RWPE2 (cell line): ENCODE data around the gene PBX2.
"Not testable (repeated sequence)": the region's sequence is repeated elsewhere in the genome, so short reads cannot be mapped to it uniquely, and the experiment has no call there.

Source experiments
- ATAC-seq: fragments of 200-7000 bp; cut with Tn5 transposase; 3 replicates; pipeline ENCODE4 v1.9.1; 2021; ENCODE audit warnings: low read depth
- DNase-seq: peaks from one replicate; pipeline ENCODE4 v3.0.0-alpha.2; 2020; ENCODE audit warnings: low spot score
- H3K27ac ChIP-seq: fragments of 450-650 bp; 2 replicates; pipeline ENCODE4 v1.5.1; 2017; ENCODE audit warnings: mild to moderate bottlenecking; ENCODE audit not compliant: poor library complexity, severe bottlenecking
- H3K27me3 ChIP-seq: fragments of 250-450 bp; sonication (Bioruptor Pico); 2 replicates; pipeline ENCODE4 v1.5.1; 2021; ENCODE audit warnings: mild to moderate bottlenecking, moderate library complexity; ENCODE audit not compliant: insufficient read depth, poor library complexity, severe bottlenecking
- H3K36me3 ChIP-seq: fragments of 250-450 bp; sonication (Bioruptor Pico); 2 replicates; pipeline ENCODE4 v1.5.1; 2020; ENCODE audit warnings: low read depth, mild to moderate bottlenecking, moderate library complexity
- H3K4me1 ChIP-seq: fragments of 250-450 bp; sonication (Bioruptor Pico); 2 replicates; pipeline ENCODE4 v1.5.1; 2021; ENCODE audit warnings: mild to moderate bottlenecking, moderate library complexity; ENCODE audit not compliant: insufficient read depth, poor library complexity, severe bottlenecking
- H3K4me3 ChIP-seq: fragments of 250-450 bp; sonication (Bioruptor Pico); 2 replicates; pipeline ENCODE4 v1.5.1; 2021; ENCODE audit warnings: mild to moderate bottlenecking, moderate library complexity; ENCODE audit not compliant: severe bottlenecking
- H3K9me3 ChIP-seq: fragments of 250-450 bp; sonication (Bioruptor Pico); 2 replicates; pipeline ENCODE4 v1.5.1; 2021; ENCODE audit warnings: mild to moderate bottlenecking, moderate library complexity; ENCODE audit not compliant: severe bottlenecking
- TF ChIP-seq, protein P1 (sequence below): fragments of 450-650 bp; IDR thresholded peaks from one replicate; pipeline ENCODE4 v1.5.1; 2017; ENCODE audit warnings: mild to moderate bottlenecking, moderate library complexity; ENCODE audit not compliant: poor library complexity, severe bottlenecking

Gene PBX2

DNA sequence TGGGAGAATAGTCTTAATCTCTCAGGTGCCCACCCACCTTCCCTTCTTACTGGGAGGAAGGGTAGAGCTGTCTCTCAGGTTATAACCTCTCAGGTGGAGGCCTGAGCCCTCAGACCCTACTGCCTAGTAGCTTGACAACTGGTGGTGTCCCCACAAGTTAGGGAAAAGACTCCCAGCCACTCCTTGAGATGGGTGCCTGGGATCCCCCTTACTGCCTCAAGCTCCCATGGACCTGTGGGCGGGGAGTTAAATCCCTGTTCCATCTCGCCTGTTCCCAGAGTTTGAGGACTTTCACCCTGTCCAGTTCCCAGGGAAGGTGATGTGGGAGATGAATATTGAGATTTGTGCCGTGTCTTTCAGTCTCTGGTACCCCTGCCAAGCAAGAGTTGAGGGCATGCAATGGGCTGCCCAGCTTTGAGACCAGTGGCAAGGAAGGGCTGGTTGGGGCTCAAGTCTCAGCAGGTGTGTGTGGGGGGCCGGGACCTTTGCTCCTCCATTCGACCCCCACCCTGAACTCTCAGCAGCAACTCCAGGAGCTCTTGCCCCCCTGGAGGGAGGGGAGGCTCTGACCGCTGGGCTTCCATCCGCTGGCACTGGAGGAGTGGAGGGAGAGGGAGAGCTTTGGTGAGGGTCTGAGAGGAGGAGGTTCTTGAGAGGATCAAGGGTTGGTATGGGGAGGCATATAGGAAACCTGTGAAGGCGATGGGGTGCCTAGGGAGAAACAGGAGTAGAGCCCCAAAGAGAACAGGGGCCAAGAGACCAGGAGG, 1.1 kb upstream of the PBX2 start:
- H3K4me1 ChIP-seq = peaks cover 11% of the 10 kb centered on the region
- ATAC-seq (no peak), DNase-seq (no peak)
- H3K9me3 ChIP-seq = no peaks in the 10 kb centered on the region
- no peak overlapping the region for H3K4me3 ChIP-seq
- TF ChIP-seq, protein P1, sequence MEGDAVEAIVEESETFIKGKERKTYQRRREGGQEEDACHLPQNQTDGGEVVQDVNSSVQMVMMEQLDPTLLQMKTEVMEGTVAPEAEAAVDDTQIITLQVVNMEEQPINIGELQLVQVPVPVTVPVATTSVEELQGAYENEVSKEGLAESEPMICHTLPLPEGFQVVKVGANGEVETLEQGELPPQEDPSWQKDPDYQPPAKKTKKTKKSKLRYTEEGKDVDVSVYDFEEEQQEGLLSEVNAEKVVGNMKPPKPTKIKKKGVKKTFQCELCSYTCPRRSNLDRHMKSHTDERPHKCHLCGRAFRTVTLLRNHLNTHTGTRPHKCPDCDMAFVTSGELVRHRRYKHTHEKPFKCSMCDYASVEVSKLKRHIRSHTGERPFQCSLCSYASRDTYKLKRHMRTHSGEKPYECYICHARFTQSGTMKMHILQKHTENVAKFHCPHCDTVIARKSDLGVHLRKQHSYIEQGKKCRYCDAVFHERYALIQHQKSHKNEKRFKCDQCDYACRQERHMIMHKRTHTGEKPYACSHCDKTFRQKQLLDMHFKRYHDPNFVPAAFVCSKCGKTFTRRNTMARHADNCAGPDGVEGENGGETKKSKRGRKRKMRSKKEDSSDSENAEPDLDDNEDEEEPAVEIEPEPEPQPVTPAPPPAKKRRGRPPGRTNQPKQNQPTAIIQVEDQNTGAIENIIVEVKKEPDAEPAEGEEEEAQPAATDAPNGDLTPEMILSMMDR = no peak
- H3K27me3 ChIP-seq = no peaks in the 10 kb centered on the region
- peaks cover 18% of the 10 kb centered on the region for H3K36me3 ChIP-seq
- peak overlapping the region; percentile 81 for H3K27ac ChIP-seq

DNA sequence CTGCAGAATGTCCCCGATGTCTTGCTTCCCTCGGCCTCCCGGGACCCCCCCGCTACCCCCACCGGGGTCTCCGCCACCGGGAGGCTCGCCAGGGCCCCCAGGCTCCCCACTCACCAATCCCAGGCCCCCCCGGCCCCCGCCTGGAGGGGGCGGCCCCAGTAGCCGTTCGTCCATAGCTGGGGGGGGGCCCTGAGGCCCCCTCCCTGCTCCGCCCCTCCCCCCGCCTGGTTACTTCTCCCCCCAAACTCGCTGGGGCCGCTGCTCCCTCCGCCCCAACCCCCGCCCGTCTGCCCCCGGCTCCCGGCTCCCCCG, 304 bp downstream of the PBX2 start:
- peaks cover 18% of the 10 kb centered on the region for H3K36me3 ChIP-seq
- H3K4me3 ChIP-seq = peak overlapping the region; percentile 70
- TF ChIP-seq, protein P1 = no peak
- no peaks in the 10 kb centered on the region for H3K9me3 ChIP-seq
- DNase-seq (no peak), ATAC-seq (no peak)
- H3K4me1 ChIP-seq = peaks cover 10% of the 10 kb centered on the region
- no peaks in the 10 kb centered on the region for H3K27me3 ChIP-seq
- peak overlapping the region; percentile 81 for H3K27ac ChIP-seq

- TF ChIP-seq, protein P1 = no peak
- H3K4me1 ChIP-seq = peaks cover 9% of the 10 kb centered on the region
- peak overlapping the region; percentile 81 for H3K27ac ChIP-seq
- H3K27me3 ChIP-seq = no peaks in the 10 kb centered on the region
- DNase-seq (no peak), ATAC-seq (no peak)
- peak overlapping the region; percentile 70 for H3K4me3 ChIP-seq
- H3K9me3 ChIP-seq = no peaks in the 10 kb centered on the region
- H3K36me3 ChIP-seq = peaks cover 21% of the 10 kb centered on the region
Observed at GRCh38 chr6:32189069-32189741, 797 bp downstream of the PBX2 start.

DNA sequence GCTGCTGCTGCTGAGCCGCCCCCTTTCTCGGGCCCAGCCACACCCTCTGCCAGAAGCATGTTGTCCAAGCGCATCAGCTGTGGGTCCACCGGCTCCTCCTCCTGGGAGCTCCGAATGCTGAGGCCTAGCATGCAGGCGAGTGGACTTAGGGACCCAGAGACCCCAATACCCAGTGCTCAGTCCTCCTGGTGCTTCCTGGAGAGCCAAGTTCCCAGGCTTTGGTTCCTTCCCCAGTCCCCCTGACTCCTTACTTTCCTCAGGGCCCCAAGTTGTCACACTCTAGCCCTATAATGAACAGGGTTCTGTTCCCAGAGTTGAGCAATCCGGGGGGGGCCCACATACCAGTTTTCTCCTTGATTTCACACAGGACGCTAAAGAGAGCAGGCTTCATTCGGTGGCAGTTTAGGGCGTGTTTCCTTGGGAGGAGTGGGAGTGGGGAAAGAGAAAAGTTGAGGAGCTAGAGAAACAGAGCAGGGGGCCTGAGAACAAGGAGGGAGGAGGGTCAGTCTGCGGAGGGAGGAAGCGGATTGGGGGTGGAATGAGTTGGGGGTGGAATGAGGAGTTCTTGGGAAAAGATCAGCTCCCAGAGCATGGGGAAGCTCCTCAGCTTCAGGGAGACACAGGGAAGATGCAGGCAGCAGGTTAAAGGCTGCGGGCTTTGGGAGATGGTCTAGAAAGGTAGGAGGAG, 1.5 kb downstream of the PBX2 start:
- Histone ChIP-seq H3K4me1 (peaks cover 9% of the 10 kb centered on the region), H3K9me3 (no peaks in the 10 kb centered on the region), H3K4me3 (peak overlapping the region; percentile 70), H3K27ac (peak overlapping the region; percentile 81), H3K36me3 (peaks cover 28% of the 10 kb centered on the region), H3K27me3 (no peaks in the 10 kb centered on the region)
- no peak for DNase-seq
- TF ChIP-seq, protein P1 = no peak
- ATAC-seq = no peak

DNA sequence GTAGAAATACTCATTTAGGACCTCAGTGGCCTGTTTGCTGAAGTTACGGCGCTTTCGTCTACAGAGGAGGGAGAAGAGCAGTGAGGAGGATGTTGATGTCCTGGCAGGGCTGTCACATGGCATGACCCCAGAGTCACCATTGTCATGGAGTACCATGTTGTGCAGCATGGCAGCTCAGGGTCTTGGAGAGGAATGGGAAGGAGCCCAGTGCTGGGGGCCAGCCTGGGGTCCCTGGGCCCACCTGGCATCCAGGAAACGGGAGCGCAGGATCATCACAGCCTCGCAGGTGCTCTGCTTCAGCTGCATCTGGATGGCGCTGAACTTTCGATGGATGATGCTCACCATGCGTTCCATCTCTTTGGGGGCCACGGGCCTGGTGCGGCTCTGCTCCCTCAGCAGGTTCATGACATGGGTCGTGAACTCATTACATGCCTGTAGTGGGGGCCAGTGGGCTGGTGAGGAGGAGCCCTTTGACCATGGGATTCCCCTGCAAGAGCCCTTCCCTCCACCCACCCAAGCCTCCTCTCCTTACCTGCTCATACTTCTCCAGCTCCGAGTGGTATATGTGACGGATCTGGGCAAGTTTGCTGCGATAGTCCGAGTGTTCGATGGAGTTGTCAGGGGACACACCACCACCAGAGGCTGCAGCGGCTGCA, 2.1 kb downstream of the PBX2 start:
- H3K9me3 ChIP-seq, H3K4me3 ChIP-seq, H3K4me1 ChIP-seq, H3K27me3 ChIP-seq, ATAC-seq, DNase-seq: not testable (repeated sequence)
- Histone ChIP-seq H3K36me3 (peaks cover 34% of the 10 kb centered on the region), H3K27ac (peak overlapping the region; percentile 81)
